Natural killer cell (primary cell): ENCODE data around the gene MVK. TPM values are rescaled to one million over a fixed set of nuclear protein-coding genes. Genes with fewer than 3 reads are reported as not detected.

ENCODE experiments used
- ATAC-seq, 3 donors: fragments of 150-1000 bp in 2 of 3; fragments of 200-7000 bp in 1 of 3; cut with Tn5 transposase; 1 replicate in 1 of 3; 2 replicates in 2 of 3; pipeline ENCODE4 v1.10.0; 2021; ENCODE audit warnings: mild to moderate bottlenecking in 2 of 3, moderate library complexity in 2 of 3
- DNase-seq, 2 donors: peaks; one replicate each; pipeline versions ENCODE4 v3.0.0 to v3.0.0-alpha.2; 2013 to 2021; ENCODE audit warnings: mixed read lengths in 1 of 2
- H3K27ac ChIP-seq: one replicate; pipeline ENCODE4 v1.5.1; 2013; ENCODE audit warnings: mild to moderate bottlenecking, low read length
- H3K27me3 ChIP-seq: one replicate; pipeline ENCODE4 v1.6.1; 2013; ENCODE audit warnings: low read length; ENCODE audit not compliant: control insufficient read depth, insufficient read depth
- H3K36me3 ChIP-seq: one replicate; pipeline ENCODE4 v1.6.1; 2013; ENCODE audit warnings: low read length; ENCODE audit not compliant: control insufficient read depth, insufficient read depth
- H3K4me1 ChIP-seq: one replicate; pipeline ENCODE4 v1.6.1; 2013; ENCODE audit warnings: low read length; ENCODE audit not compliant: control insufficient read depth, insufficient read depth
- H3K4me3 ChIP-seq: one replicate; pipeline ENCODE4 v1.5.1; 2013; ENCODE audit warnings: low read length
- H3K9me3 ChIP-seq: one replicate; pipeline ENCODE4 v1.6.1; 2013; ENCODE audit warnings: low read length; ENCODE audit not compliant: control insufficient read depth, insufficient read depth
- H3K27ac Mint-ChIP-seq, 2 donors: one replicate each; pipeline ENCODE4 v1.8.0; 2022; ENCODE audit warnings: mild to moderate bottlenecking in 2 of 2, mixed read lengths in 2 of 2, moderate library complexity in 1 of 2
- H3K27me3 Mint-ChIP-seq, 2 donors: one replicate each; pipeline ENCODE4 v1.8.0; 2022; ENCODE audit warnings: low read depth in 2 of 2, mixed read lengths in 2 of 2
- H3K36me3 Mint-ChIP-seq: one replicate; pipeline ENCODE4 v1.8.0; 2022; ENCODE audit warnings: mixed read lengths
- H3K4me1 Mint-ChIP-seq, 2 donors: one replicate each; pipeline ENCODE4 v1.8.0; 2022; ENCODE audit warnings: mixed read lengths in 2 of 2
- H3K4me3 Mint-ChIP-seq: one replicate; pipeline ENCODE4 v1.8.0; 2022; ENCODE audit warnings: mild to moderate bottlenecking, moderate library complexity, mixed read lengths
- H3K9me3 Mint-ChIP-seq, 2 donors: one replicate each; pipeline ENCODE4 v1.8.0; 2022; ENCODE audit warnings: mixed read lengths in 2 of 2
- CTCF ChIP-seq: fragments of 200-600 bp; IDR thresholded peaks from one replicate; pipeline ENCODE4 v1.8.0; 2022; ENCODE audit warnings: antibody characterized with exemption
- WGBS: methylation state at CpG from one replicate; pipeline ENCODE4 v1.1.7; 2013; ENCODE audit warnings: missing lambda C conversion rate; ENCODE audit not compliant: insufficient coverage; 5-methylcytosine and 5-hydroxymethylcytosine counted together
- intact Hi-C: fragments of 100-400 bp; cut with micrococcal nuclease; formaldehyde crosslinking; loops from one replicate; pipeline ENCODE4 v1.14.2; 2022
- total RNA-seq, 4 donors: library from RNA; stranded (reverse); fragments of 120-200 nt in 1 of 4; gene quantifications; one replicate each; pipeline versions ENCODE4 v1.2.3 to v1.2.4, GENCODE V29; 2013 to 2022

Gene MVK
- total RNA-seq, 3 donors from 2014 or later (not counting 1 experiment from before 2014, with no cell fraction given): 9.4 to 16.6 (median 16.2) TPM

GRCh38 chr12:109645708-109646107 lies 72.1 kb downstream of the MVK start:
- no peak for DNase-seq
- Histone ChIP-seq H3K27me3 (no peaks in the 10 kb centered on the region), H3K4me1 (no peaks in the 10 kb centered on the region), H3K4me3 (no peak overlapping the region), H3K9me3 (no peaks in the 10 kb centered on the region), H3K27ac (no peak overlapping the region), H3K36me3 (no peaks in the 10 kb centered on the region)
- Mint-ChIP-seq H3K4me3 (no peak overlapping the region), H3K9me3 (no peaks in the 10 kb centered on the region), H3K27me3 (peaks cover 0 to 11% of the 10 kb centered on the region in 2 donors), H3K27ac (no peak overlapping the region), H3K4me1 (no peaks in the 10 kb centered on the region), H3K36me3 (no peaks in the 10 kb centered on the region)
- 86% methylated on average over 10 of the region's 11 CpGs for WGBS
- TF ChIP-seq CTCF: no peak
- intact Hi-C loops: no loop called here
- ATAC-seq: no peak

Other genes with a start within 250 kb of the MVK start
- gene MYO1H, start 225.9 kb upstream of the MVK start, total RNA-seq: not detected
- 100 to 1,000 TPM in 1 of 3 donors, 10 to 100 TPM in 2; 76.0 to 141 (median 79.0) TPM for gene KCTD10, start 96.5 kb upstream of the MVK start, total RNA-seq
- 10 to 100 TPM; 32.2 to 46.7 (median 39.5) TPM for gene UBE3B, start 96.2 kb upstream of the MVK start, total RNA-seq
- 10 to 100 TPM; 17.1 to 18.3 (median 17.6) TPM for gene MMAB, start 290 bp upstream of the MVK start, total RNA-seq
- gene FAM222A, start 140.0 kb downstream of the MVK start, total RNA-seq: 1 to 10 TPM; 3.1 to 6.6 (median 4.0) TPM